PC-9 (cell line): ENCODE results near the gene BABAM1.

ENCODE experiments used
- EZH2 ChIP-seq: fragments of 200-600 bp; sonication (generic); IDR thresholded peaks from 2 replicates; pipeline ENCODE4 v1.8.0; 2017; ENCODE audit warnings: antibody characterized with exemption, low read depth
- TF ChIP-seq, protein P1 (sequence below): fragments of 200-600 bp; sonication (generic); conservative IDR thresholded peaks from 2 replicates; pipeline ENCODE4 v1.6.1; 2017; ENCODE audit warnings: mixed run types, antibody characterized with exemption, mild to moderate bottlenecking, moderate library complexity

DNA sequence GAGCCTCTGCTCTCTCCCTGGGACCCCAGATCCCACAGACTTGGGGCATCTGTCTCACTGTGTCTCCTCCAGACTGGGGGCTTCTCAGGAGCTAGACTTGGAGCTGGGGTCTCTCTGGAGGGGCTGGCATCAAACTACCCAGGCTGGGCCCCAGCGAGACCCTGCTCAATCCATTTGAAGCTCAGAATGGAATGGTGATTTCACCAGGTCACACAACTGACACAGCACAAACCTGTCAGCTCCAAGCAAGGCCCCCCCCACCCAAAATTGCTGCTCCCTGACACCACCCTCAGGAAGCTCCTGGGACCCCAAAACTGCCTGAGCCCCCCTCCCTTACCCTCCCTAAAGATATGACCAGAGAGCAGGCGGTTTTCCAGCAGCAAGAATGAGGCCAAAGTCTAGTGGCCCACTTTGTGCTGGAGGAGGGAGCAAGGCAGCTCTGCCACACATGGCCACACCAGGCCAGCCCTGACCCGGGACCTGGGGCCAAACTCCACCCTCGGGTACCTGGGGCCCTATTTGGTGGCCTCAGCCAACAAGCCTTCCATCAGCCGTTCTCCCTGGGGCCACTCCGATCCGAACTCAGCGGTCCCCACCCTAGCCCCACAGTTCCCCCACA, 23.9 kb upstream of the BABAM1 start:
- TF ChIP-seq, protein P1, sequence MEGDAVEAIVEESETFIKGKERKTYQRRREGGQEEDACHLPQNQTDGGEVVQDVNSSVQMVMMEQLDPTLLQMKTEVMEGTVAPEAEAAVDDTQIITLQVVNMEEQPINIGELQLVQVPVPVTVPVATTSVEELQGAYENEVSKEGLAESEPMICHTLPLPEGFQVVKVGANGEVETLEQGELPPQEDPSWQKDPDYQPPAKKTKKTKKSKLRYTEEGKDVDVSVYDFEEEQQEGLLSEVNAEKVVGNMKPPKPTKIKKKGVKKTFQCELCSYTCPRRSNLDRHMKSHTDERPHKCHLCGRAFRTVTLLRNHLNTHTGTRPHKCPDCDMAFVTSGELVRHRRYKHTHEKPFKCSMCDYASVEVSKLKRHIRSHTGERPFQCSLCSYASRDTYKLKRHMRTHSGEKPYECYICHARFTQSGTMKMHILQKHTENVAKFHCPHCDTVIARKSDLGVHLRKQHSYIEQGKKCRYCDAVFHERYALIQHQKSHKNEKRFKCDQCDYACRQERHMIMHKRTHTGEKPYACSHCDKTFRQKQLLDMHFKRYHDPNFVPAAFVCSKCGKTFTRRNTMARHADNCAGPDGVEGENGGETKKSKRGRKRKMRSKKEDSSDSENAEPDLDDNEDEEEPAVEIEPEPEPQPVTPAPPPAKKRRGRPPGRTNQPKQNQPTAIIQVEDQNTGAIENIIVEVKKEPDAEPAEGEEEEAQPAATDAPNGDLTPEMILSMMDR: no peak
- no peak for TF ChIP-seq EZH2
